ENCODE data around the gene ZBTB25. TPM values are rescaled to one million over a fixed set of nuclear protein-coding genes. Genes with fewer than 3 reads are reported as not detected.

Gene ZBTB25
- total RNA-seq, 1 donor from 2014 or later = 3.4 TPM

DNA sequence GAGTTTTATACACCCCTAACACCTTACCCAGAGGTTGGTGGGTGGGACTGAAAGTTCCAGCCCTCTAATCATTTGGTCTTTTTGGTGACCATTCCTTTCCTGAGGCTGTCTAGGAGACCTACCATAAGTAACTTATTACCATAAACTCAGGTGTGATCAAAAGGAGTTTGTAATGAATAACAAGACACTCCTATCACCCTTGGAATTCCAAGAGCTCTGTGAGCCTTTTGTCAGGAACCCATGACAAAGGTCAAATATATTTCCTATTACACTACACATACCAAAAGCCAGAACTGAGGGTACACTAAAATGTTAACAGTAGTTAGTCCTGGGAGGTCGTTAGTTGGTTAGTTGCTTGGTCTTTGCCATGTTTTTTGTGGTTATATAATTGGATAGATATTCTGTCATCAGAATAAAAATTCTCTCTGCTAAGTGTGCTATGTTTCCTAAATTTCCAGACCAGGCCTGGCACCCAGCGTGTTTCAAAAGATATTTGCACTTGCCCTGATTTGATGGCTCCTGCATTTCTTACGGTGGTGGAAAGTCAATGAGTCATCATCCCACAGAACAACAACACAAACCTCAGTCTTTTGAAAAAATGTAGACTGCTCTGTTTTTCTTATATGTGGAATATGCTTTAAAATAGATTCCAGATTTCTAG is 65.3 kb downstream of the ZBTB25 start:
- peak; percentile 71 for DNase-seq

DNA sequence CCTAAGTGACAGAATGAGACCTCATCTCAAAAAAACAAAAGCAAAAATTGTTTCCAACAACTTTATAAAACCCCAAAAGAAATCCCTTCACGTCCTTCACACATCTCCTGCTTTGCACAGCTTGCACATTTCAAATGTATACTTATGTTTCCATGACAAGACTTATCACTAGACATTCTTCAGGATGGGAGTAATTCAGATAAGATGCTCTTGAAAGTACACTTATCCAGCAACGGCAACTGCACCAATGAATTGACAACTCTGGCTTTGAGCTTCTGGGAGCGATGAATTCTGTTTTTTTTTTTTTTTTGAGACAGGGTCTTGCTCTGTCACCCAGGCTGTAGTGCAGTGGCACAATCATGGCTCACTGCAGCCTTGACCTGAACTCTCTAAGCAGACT is 69.1 kb downstream of the ZBTB25 start:
- DNase-seq = no peak

DNA sequence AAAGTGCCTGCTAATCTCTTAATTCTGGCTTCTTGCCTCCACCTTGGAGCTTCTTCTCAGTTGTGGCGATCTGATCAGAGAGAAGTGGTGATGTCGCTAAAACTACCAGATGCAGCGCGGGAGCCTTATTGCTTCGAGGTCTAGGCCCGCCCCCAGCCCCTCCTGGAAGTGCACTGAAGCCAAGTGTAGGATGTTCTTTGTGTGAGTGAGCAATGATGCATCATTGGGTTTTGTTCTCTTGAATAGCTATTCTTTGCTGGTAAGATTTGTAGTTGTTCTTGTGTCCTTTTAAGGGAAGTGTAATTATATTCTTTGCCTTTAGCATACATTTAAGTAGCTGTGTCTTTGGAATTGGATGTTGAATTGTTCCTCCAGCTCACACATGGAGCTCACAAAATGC is 79.7 kb downstream of the ZBTB25 start:
- DNase-seq = peak; percentile 19

DNA sequence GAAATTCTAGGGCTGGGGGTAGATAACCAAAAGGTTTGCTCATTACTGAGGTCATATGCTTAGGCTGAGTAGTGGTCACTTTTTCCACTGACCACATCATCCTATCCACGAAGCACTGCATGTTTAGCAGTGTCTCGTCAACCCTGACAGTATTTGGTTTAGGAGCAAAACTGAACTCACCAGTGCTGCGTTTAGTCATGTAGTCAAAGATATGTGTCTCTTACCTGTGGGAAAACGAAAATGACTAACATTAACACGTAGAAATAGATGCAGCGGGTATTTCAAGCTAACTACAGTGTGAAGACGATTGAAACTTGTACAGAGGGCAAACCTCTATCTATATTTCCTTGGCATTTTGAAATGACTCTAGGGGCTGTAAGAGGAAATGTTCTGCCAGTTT is 80.9 kb downstream of the ZBTB25 start:
- no peak for DNase-seq

DNA sequence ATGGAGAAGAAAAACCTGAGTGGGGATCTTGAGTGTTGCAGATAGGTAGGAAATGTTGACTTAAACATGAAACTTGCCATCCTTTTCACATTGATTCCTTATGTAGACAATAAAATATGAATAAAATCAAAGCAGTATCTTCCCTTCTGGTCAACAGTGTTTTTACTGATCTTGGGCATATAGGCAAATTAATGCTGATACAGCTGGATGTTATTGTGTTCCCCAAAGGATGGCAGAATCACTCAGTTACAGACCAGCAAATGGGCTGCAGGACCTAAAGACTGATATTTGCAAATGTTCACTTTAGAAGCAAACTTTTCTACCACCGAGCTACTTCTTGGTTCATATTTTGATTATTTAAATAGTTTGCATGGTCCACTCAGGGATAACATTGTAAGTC is 81.6 kb downstream of the ZBTB25 start:
- DNase-seq = no peak

DNA sequence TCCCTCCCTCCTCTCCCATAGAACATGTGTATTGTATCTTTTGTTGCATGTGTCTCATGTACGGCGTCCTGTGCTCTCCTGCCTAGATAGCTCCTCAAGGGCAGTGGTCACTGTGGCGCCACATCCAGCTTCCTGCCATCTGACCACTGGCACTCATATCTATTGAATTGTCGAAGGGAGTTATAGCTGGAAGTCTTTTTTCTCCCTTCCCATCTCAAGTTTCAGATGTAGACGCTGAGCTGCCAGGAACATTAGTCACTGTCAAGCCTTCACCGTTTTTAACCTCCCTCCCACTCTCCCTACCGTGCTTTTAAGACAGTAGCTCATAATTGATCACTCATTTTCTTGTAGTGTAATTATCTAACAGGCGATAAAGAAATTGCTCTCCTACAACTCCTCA is 82.5 kb downstream of the ZBTB25 start:
- peak; percentile 32 for DNase-seq

DNA sequence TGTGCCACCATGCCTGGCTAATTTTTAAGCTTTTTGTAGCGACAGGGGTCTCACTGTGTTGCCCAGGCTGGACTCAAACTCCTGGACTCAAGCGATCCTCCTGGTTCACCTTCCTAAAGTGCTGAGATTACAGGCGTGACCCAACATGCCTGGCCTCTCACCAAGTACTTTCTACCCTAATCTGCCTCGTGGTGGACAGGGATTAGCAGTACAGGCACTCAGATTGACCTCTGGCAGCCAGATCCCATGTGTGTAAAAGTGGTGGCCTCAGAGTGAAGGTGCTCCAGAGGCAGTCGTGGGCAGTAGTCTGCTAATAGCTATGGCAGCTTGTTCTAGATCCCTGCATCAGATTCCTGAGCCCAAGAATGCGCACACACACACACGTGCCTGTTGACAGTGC is 84.6 kb downstream of the ZBTB25 start:
- DNase-seq = no peak

DNA sequence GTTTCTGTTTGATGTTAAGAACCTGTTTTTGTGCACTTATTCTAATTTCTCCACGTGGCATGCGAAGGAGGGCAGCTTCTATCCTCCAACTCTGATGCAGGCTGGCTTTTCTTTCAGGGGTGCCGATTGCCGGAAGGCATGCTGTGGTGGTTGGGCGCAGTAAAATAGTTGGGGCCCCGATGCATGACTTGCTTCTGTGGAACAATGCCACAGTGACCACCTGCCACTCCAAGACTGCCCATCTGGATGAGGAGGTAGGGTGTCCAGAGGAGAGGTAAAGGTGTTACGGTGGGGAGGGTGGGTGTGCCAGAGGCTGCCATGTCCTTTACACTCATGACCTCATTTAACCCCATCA is 85.9 kb downstream of the ZBTB25 start:
- DNase-seq = no peak

DNA sequence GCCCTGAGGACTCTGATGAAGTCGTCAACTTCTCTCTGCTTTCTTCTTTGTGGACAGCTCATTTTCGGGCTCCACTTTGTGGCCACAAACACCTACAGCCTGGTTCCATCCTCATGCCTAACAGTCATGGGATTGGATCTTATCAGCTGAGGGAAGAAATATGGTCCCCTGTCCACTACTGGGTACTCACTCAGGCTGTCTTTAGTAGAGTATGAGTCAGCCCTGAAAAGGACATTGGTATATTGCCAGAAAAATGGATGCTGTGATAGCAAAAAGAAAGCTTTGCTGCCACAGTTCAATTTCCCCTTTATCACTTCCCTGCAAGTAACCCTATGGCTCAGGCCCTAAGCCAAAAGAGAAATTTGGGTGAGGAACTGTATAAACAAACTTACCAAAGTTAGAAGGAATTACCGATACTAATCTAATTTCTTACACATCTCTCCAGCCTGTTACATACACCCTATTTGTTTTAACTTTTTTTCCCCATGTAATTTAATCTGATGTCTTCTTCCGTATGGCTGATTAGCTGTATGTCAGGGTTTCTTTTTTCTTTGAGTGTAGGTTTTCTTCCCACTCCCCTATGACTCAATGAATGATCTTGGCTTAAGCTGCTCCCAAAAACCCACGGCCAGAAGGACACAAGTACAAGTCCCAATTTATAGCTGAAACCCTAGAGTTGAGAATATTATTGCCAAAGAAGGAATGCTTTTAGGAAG is 86.4 kb downstream of the ZBTB25 start:
- DNase-seq = peak; percentile 8

DNA sequence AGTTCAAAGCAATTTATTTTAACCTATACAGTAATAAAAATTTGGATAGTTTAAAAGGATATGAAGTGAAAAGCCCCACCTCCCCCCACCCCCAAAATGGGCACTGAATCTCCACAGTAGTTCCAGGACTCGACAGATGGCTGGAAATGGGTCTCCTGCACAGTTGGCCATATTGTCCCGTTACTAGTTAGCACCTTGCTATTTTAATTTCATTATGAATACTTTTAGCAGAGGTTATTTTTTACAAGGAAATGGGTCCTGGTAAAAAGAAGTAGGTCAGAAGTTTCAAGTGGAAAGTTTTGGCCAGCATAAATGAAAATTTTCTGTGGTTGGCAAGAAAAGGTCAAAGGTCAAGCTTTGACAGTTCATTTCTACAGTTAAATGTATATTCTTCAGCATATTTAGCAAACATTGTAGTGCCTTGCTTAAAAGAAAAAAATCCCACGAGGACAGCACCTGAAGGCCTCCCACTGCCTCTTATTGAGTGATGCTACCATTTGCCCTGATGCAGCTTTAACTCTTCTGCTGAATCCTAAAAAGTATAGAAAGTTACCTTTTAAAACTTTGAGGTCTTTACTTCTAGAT is 87.2 kb downstream of the ZBTB25 start:
- DNase-seq = no peak

DNA sequence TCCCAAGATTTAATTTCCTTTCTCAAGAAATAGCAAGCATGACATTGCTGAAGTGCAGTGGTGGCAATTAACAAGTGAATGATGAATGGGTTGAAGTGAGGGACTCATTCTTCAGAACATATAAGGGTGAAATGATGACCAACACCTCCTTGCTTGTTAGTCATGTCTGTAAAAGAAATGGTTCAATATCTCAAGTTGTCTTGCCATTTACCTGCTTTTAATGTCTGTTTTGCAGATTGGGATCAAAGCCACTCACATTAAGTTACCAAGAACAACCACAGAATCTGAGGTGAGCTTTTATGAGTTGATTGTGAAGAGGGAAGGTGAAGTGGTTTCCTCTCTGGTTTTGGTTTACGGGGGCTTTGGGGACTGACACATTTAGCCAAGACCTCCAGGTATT is 91.4 kb downstream of the ZBTB25 start:
- DNase-seq = no peak

DNA sequence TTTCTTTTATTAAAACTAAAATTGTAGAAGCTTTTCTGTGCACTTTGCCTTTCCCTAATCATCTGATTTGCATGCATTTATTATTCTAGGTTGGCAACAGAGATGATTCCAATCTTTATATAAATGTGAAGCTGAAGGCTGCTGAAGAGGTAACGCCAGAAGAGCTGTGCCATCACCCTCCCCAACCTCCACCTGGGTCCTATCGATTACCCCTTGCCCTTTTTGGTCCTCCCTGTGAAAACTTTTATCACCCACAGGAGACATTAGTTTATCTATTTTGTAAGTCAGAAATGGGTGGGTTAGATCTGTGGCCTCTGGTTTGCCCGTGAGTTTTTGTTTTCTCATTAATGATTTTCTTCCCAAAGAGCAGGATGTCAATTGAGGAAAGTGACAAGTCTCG is 92.6 kb downstream of the ZBTB25 start:
- no peak for DNase-seq

DNA sequence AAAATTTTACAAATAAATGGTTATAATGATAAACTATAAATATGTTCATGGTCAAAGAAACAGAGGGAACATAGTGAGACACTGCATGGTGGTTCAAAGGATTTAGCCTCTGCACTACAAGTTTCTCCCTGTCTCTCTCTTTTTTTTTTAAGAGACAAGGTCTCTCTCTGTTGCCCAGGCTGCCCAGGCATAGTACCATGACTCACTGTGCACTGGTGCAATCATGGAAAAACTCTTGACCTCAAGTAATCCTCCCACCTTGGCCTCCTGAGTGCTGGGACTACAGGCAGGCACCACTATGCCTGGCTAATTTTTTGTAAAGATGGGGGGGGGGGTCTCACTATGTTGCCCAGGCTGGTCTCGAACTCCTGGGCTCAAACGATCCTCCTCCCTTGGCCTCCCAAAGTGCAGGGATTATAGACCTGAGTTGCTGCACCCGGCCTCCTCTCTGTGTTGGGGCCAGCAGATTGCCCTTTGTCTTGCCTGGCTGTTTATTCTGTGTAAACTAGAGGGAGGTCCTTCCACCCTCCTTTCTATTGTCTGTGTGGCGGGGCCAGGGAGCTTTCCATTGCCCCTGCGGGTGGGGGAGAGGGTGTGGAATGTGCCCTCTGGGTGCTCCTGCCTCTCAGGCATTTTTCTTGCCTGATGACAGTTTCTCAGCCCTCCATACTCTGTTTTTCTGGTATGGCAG is 93.4 kb downstream of the ZBTB25 start:
- no peak for DNase-seq

DNA sequence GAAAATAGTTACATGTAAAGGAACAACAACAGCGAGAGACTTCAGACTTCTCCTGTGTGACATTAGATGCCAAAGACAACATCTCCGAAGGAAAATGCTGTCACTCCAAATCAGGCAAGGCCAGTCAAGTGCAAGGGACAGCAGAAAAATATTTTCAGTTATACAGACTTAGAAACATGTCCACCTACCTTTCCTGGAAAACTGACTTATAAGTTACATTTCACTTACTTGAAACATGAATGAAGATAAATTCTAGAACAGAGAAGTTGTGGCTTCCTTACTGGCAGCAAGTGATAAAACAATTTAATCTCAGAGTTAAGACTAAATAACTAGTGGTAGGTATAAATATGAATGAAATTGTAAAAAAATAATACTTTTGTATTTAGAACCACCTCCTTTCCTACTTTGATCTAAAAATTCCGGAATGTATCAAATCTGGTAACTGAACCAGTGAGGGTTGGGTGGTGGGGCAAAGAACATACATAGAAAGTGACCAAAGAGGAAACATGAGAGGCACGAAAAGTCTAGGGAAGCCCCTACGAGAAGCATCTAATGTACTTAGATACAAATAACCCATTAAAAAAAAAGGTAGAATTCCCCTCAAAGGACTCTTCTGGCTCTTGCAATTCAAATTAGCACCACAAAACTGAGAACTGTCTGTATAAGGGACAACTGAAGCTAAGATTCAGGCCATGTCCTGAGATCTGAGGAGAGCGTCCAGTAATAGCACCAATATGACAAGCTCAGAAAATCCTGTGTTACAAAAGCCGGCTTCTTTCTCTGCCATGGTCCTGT is 94.3 kb downstream of the ZBTB25 start:
- no peak for DNase-seq

DNA sequence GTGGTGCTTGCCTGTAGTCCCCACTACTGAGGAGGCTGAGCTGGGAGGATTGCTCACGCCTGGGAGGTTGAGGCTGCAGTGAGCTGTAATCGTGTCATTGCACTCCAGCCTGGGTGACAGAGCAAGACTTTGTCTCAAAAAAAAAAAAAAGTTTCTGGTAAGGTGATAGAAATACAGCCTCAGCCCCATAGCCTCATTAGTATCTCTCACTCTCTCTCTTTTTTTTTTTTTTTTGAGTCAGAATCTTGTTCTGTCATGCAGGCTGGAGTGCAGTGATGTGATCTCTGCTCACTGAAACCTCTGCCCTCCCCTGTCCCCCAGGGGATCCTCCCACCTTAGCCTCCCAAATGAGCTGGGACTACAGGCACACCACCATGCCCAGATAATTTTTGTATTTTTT is 96.3 kb downstream of the ZBTB25 start:
- no peak for DNase-seq

DNA sequence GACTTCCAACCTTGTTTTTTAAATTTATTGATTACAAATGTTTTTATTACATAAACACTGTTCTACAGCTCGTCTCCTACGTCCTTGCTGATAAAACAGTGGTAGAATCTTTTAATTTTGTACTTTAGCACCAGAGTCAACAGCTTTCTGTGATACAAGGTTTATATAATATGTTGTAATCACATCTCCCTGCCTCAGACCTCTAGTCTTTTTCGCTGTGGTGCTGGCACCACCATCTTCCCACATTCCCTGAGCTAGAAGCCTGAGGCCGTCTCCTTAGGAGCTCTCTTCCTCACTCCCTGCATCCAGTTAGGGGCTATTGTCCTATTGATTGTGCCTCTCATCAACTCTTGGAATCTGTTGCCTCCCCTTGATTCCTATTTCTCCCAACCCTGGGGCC is 98.3 kb downstream of the ZBTB25 start:
- no peak for DNase-seq

DNA sequence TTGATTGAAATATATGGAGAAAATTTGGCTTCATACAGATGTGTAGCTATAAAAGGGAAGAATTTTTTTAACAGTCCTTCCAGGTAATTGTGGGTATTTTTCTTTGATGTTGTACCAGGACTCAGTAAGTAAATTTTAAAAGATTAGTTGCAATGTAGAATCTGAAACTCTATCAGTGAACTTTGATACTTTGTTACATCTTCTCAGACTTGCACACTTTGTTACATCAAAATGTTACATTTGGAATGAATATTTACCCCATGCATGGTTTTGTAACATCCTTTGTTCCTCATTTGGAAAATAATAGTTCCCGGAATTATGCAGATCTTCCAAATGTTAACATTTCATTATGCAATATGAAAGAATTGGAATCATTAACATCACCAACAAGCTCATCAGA is 101.7 kb downstream of the ZBTB25 start:
- DNase-seq = no peak

DNA sequence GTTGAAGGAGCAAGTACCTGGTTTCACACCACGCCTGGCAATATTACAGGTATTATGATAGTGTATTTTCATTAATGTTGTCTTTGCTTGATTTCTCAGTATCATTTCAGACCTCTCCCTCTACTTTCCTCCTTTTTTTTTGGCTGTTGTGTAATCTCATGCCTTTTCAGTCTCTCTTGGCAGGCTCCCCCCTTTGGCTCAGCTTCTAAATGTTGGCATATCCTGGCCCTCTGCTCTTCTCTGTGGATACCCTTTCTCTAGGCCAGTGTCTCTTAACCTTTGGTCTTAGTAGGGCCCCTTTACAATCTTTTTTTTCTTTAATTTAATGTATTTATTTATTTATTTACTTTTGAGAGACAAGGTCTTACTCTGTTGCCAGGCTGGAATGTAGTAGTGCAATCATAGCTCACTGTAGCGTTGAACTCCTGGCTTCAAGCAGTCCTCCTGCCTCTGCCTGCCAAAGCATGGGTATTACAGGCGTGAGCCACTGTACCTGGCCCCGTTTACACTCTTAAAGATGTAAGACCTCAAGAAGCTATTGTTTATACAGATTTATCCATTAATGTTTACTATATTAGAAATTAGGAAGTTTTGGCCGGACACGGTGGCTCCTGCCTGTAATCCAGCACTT is 102.7 kb downstream of the ZBTB25 start:
- DNase-seq = no peak

All from dermis blood vessel endothelial cell (primary cell).